H9 (cell line): ENCODE measurements around the gene MVD. TPM values are rescaled to one million over a fixed set of nuclear protein-coding genes. Genes with fewer than 3 reads are reported as not detected.

Experiments
- DNase-seq: peaks from one replicate; pipeline ENCODE4 v3.0.0-alpha.2; 2017
- H2AFZ ChIP-seq: one replicate; pipeline ENCODE4 v1.6.1; 2013; ENCODE audit warnings: mild to moderate bottlenecking, low read length, control low read depth, moderate library complexity
- H2AK5ac ChIP-seq: 2 replicates; pipeline ENCODE4 v1.6.1; 2013; ENCODE audit warnings: low read length, control low read depth, mixed read lengths; ENCODE audit not compliant: insufficient read length
- H2BK120ac ChIP-seq: one replicate; pipeline ENCODE4 v1.6.1; 2013; ENCODE audit warnings: low read depth, mild to moderate bottlenecking, low read length, control low read depth, inconsistent platforms; ENCODE audit not compliant: poor library complexity, severe bottlenecking
- H2BK12ac ChIP-seq: 2 replicates; pipeline ENCODE4 v1.6.1; 2013; ENCODE audit warnings: low read length, control low read depth, mixed read lengths, low read depth; ENCODE audit not compliant: insufficient read length
- H2BK15ac ChIP-seq: 2 replicates; pipeline ENCODE4 v1.6.1; 2013; ENCODE audit warnings: low read depth, low read length, control low read depth
- H2BK20ac ChIP-seq: one replicate; pipeline ENCODE4 v1.6.1; 2013; ENCODE audit warnings: low read depth, mild to moderate bottlenecking, low read length, control low read depth, inconsistent platforms; ENCODE audit not compliant: poor library complexity, severe bottlenecking
- H2BK5ac ChIP-seq: 2 replicates; pipeline ENCODE4 v1.6.1; 2013; ENCODE audit warnings: low read length, control low read depth, mixed read lengths; ENCODE audit not compliant: insufficient read length
- H3K14ac ChIP-seq: 2 replicates; pipeline ENCODE4 v1.6.1; 2013; ENCODE audit warnings: low read length, control low read depth; ENCODE audit not compliant: insufficient read depth
- H3K18ac ChIP-seq: 2 replicates; pipeline ENCODE4 v1.6.1; 2013; ENCODE audit warnings: low read depth, mild to moderate bottlenecking, mixed read lengths, low read length, control low read depth; ENCODE audit not compliant: insufficient read length
- H3K23ac ChIP-seq: 2 replicates; pipeline ENCODE4 v1.6.1; 2013; ENCODE audit warnings: low read length, control low read depth, mixed read lengths, low read depth; ENCODE audit not compliant: insufficient read length
- H3K23me2 ChIP-seq: 2 replicates; pipeline ENCODE4 v1.6.1; 2013; ENCODE audit warnings: low read depth, mild to moderate bottlenecking, mixed read lengths, low read length, control low read depth; ENCODE audit not compliant: insufficient read length, poor library complexity, severe bottlenecking
- H3K27ac ChIP-seq: 2 replicates; pipeline ENCODE4 v1.5.1; 2013; ENCODE audit warnings: low read length, control low read depth, mixed read lengths, low read depth; ENCODE audit not compliant: insufficient read length
- H3K27me3 ChIP-seq: 2 replicates; pipeline ENCODE4 v1.6.1; 2013; ENCODE audit warnings: low read length, control low read depth, inconsistent platforms; ENCODE audit not compliant: insufficient read depth
- H3K4ac ChIP-seq: 2 replicates; pipeline ENCODE4 v1.6.1; 2013; ENCODE audit warnings: low read depth, mild to moderate bottlenecking, control low read depth, inconsistent platforms, low read length, moderate library complexity
- H3K4me1 ChIP-seq: 2 replicates; pipeline ENCODE4 v1.6.1; 2013; ENCODE audit warnings: low read length, control low read depth, inconsistent platforms; ENCODE audit not compliant: insufficient read depth
- H3K4me2 ChIP-seq: 2 replicates; pipeline ENCODE4 v1.6.1; 2013; ENCODE audit warnings: low read length, control low read depth, mixed read lengths; ENCODE audit not compliant: insufficient read length, insufficient read depth
- H3K56ac ChIP-seq: 2 replicates; pipeline ENCODE4 v1.6.1; 2013; ENCODE audit warnings: low read depth, mild to moderate bottlenecking, mixed read lengths, low read length, control low read depth; ENCODE audit not compliant: insufficient read length
- H3K79me1 ChIP-seq: 2 replicates; pipeline ENCODE4 v1.6.1; 2013; ENCODE audit warnings: low read depth, mild to moderate bottlenecking, moderate library complexity, low read length, control low read depth, inconsistent platforms; ENCODE audit not compliant: insufficient read depth, poor library complexity, severe bottlenecking
- H3K79me2 ChIP-seq: 2 replicates; pipeline ENCODE4 v1.6.1; 2013; ENCODE audit warnings: low read length, control low read depth, inconsistent platforms; ENCODE audit not compliant: insufficient read depth
- H3K9ac ChIP-seq: 2 replicates; pipeline ENCODE4 v1.6.1; 2013; ENCODE audit warnings: low read length, control low read depth, mixed read lengths; ENCODE audit not compliant: insufficient read length; ENCODE audit errors: extremely low read depth
- H3K9me3 ChIP-seq: one replicate; pipeline ENCODE4 v1.6.1; 2013; ENCODE audit warnings: low read depth, low read length, inconsistent platforms; ENCODE audit not compliant: control insufficient read depth
- H3T11ph ChIP-seq: one replicate; pipeline ENCODE4 v1.6.1; 2013; ENCODE audit warnings: mild to moderate bottlenecking, low read length, control low read depth, inconsistent platforms
- H4K20me1 ChIP-seq: one replicate; pipeline ENCODE4 v1.6.1; 2013; ENCODE audit not compliant: control insufficient read depth, insufficient read length, insufficient read depth
- H4K5ac ChIP-seq: 2 replicates; pipeline ENCODE4 v1.6.1; 2013; ENCODE audit warnings: low read depth, mild to moderate bottlenecking, mixed read lengths, low read length, control low read depth; ENCODE audit not compliant: insufficient read length
- H4K8ac ChIP-seq: replicated peaks from 2 replicates; pipeline ENCODE4 v1.6.1; 2013; ENCODE audit warnings: low read length, control low read depth, mixed read lengths, low read depth; ENCODE audit not compliant: insufficient read length
- H4K91ac ChIP-seq: 2 replicates; pipeline ENCODE4 v1.6.1; 2013; ENCODE audit warnings: low read depth, mild to moderate bottlenecking, moderate library complexity, mixed read lengths, low read length, control low read depth; ENCODE audit not compliant: insufficient read length
- H3K27ac Mint-ChIP-seq, 3 experiments: 2 replicates in 2 of 3; 3 replicates in 1 of 3; pipeline ENCODE4 v1.8.0; 2020 to 2021; ENCODE audit warnings: mixed read lengths in 3 of 3, mild to moderate bottlenecking in 1 of 3, moderate library complexity in 1 of 3
- H3K27me3 Mint-ChIP-seq: 2 replicates; pipeline ENCODE4 v1.8.0; 2021; ENCODE audit warnings: low read depth, mild to moderate bottlenecking, moderate library complexity, mixed read lengths
- H3K36me3 Mint-ChIP-seq, 3 experiments: 2 replicates in 2 of 3; 3 replicates in 1 of 3; pipeline ENCODE4 v1.8.0; 2020 to 2021; ENCODE audit warnings: low read depth in 3 of 3, mixed read lengths in 3 of 3; ENCODE audit not compliant: insufficient read depth in 1 of 3
- H3K4me1 Mint-ChIP-seq, 2 experiments: 2 replicates each; pipeline ENCODE4 v1.8.0; 2020; ENCODE audit warnings: mixed read lengths in 2 of 2
- H3K4me3 Mint-ChIP-seq, 2 experiments: 2 replicates in 1 of 2; 3 replicates in 1 of 2; pipeline ENCODE4 v1.8.0; 2020 to 2021; ENCODE audit warnings: mild to moderate bottlenecking in 2 of 2, mixed read lengths in 2 of 2, moderate library complexity in 1 of 2
- H3K9me3 Mint-ChIP-seq, 2 experiments: 2 replicates in 1 of 2; 3 replicates in 1 of 2; pipeline ENCODE4 v1.8.0; 2020; ENCODE audit warnings: mild to moderate bottlenecking in 2 of 2, mixed read lengths in 2 of 2, moderate library complexity in 1 of 2
- CTCF ChIP-seq: fragments of 200-600 bp; sonication (generic); conservative IDR thresholded peaks from 3 replicates; pipeline ENCODE4 v1.8.0; 2021; ENCODE audit warnings: antibody characterized with exemption, mild to moderate bottlenecking
- whole genome bisulfite sequencing: extraction: QIAGEN DNeasy Blood & Tissue Kit; methylation state at CpG from one replicate; pipeline ENCODE4 v1.1.7; 2013; ENCODE audit warnings: missing lambda C conversion rate, low lambda C conversion rate, mixed read lengths; ENCODE audit not compliant: insufficient read length; ENCODE audit errors: extremely low coverage; 5-methylcytosine and 5-hydroxymethylcytosine counted together
- total RNA-seq: library from RNA; stranded (reverse); gene quantifications from 2 replicates; pipeline ENCODE4 v1.2.1, GENCODE V29; 2021

Gene MVD
- total RNA-seq, 1 experiment from 2014 or later, result 53.2 TPM

GRCh38 chr16:88622866-88623265, 40.0 kb downstream of the MVD start:
- Histone ChIP-seq H3T11ph (no peak overlapping the region), H3K9me3 (no peaks in the 10 kb centered on the region), H3K79me1 (no peaks in the 10 kb centered on the region), H2BK120ac (no peak overlapping the region), H3K18ac (no peak overlapping the region), H3K4ac (no peak overlapping the region), H2AFZ (no peak overlapping the region), H4K91ac (no peak overlapping the region), H3K56ac (no peak overlapping the region), H3K14ac (no peak overlapping the region), H3K23me2 (no peaks in the 10 kb centered on the region), H4K20me1 (no peaks in the 10 kb centered on the region), H4K8ac (no peak overlapping the region), H2BK15ac (no peak overlapping the region), H4K5ac (no peak overlapping the region), H2BK5ac (no peak overlapping the region), H3K79me2 (no peaks in the 10 kb centered on the region; the same call in 1 of the 2 replicates), H3K9ac (no peak overlapping the region), H3K27me3 (no peaks in the 10 kb centered on the region), H2BK12ac (no peak overlapping the region), H3K4me1 (no peaks in the 10 kb centered on the region), H3K4me2 (no peak overlapping the region), H2BK20ac (no peak overlapping the region), H3K23ac (no peak overlapping the region), H3K27ac (no peak overlapping the region), H2AK5ac (no peak overlapping the region)
- peaks cover 24 to 67% (median 56%) of the 10 kb centered on the region in 3 experiments; a peak in 6 of 7 replicates for H3K36me3 Mint-ChIP-seq
- peaks cover 2 to 16% of the 10 kb centered on the region in 2 experiments; a peak in 3 of 4 replicates for H3K4me1 Mint-ChIP-seq
- H3K9me3 Mint-ChIP-seq, result no peaks in the 10 kb centered on the region; a peak in 1 of 5 replicates
- no peak overlapping the region for H3K4me3 Mint-ChIP-seq
- no peaks in the 10 kb centered on the region for H3K27me3 Mint-ChIP-seq
- DNase-seq, result no peak
- no peak overlapping the region for H3K27ac Mint-ChIP-seq
- no CpG with 5 or more reads among the region's 29 CpGs for WGBS
- TF ChIP-seq CTCF, result no peak
